ENCODE data around the gene PAK1.

DNA sequence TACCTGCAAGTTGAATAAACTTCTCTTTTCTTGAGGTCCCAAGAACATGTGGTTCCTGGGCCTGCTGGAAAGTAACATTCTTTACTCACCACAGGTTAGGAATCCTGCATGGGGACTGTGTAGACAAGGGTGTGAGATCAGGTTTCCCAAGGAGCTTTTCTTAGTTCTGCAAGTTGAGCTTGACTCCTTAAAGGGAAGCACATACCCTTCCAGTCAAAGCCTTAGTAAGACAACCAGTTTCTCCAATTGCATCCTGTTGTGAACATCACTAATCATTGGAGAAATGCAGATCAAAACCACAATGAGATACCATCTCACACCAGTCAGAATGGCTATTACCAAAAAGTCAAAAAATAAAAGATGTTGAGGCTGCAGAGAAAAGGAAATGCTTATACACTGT lies 48.3 kb upstream of the PAK1 start:
- TF ChIP-seq SP1 (IDR thresholded peaks at IDR 0.05) (no peak), ARNT (IDR thresholded peaks at IDR 0.05) (no peak), SUZ12 (IDR thresholded peaks at IDR 0.05) (no peak), ELF4 (IDR thresholded peaks at IDR 0.05) (no peak), FOXM1 (IDR thresholded peaks at IDR 0.05; ENCODE audit: borderline replicate concordance) (no peak), ZNF384 (IDR thresholded peaks at IDR 0.05) (no peak), BHLHE40 (IDR thresholded peaks at IDR 0.05; ENCODE audit: borderline replicate concordance) (no peak), L3MBTL2 (conservative IDR thresholded peaks at IDR 0.05) (no peak), LEF1 (IDR thresholded peaks at IDR 0.05; ENCODE audit: borderline replicate concordance) (no peak), TARDBP (IDR thresholded peaks at IDR 0.05) (no peak), FOXK2 (IDR thresholded peaks at IDR 0.05) (no peak)

All from HEK293T (cell line).